OCI-LY1 (cell line): ENCODE measurements around the gene ELAC2.

Experiments used
- CTCF ChIP-seq: fragments of 200-600 bp; sonication (generic), shearing (Covaris generic); IDR thresholded peaks from 2 replicates; pipeline ENCODE4 v1.5.1; 2017; ENCODE audit warnings: mild to moderate bottlenecking, antibody characterized with exemption, low read length, moderate library complexity, mixed read lengths
- EZH2 ChIP-seq: fragments of 200-600 bp; sonication (generic), shearing (Covaris generic); IDR thresholded peaks from 2 replicates; pipeline ENCODE4 v1.8.0; 2017; ENCODE audit warnings: borderline replicate concordance, mixed run types, mild to moderate bottlenecking, antibody characterized with exemption, low read length, moderate library complexity, mixed read lengths

GRCh38 chr17:12993631-12994030 lies 24.2 kb downstream of the ELAC2 start:
- TF ChIP-seq CTCF (no peak), EZH2 (no peak)
